Retinal pigment epithelial cell (primary cell): ENCODE results near the gene CLSTN2.

Source experiments
- DNase-seq: peaks from one replicate; pipeline ENCODE4 v3.0.0-alpha.2; 2010; ENCODE audit warnings: low read depth
- H3K4me3 ChIP-seq: 2 replicates; pipeline ENCODE4 v1.5.1; 2011; ENCODE audit warnings: mild to moderate bottlenecking, low read length, control low read depth, moderate library complexity
- CTCF ChIP-seq: conservative IDR thresholded peaks from 2 replicates; pipeline ENCODE4 v1.5.1; 2011; ENCODE audit warnings: low read depth, low read length, control low read depth, inconsistent platforms

Gene CLSTN2

DNA sequence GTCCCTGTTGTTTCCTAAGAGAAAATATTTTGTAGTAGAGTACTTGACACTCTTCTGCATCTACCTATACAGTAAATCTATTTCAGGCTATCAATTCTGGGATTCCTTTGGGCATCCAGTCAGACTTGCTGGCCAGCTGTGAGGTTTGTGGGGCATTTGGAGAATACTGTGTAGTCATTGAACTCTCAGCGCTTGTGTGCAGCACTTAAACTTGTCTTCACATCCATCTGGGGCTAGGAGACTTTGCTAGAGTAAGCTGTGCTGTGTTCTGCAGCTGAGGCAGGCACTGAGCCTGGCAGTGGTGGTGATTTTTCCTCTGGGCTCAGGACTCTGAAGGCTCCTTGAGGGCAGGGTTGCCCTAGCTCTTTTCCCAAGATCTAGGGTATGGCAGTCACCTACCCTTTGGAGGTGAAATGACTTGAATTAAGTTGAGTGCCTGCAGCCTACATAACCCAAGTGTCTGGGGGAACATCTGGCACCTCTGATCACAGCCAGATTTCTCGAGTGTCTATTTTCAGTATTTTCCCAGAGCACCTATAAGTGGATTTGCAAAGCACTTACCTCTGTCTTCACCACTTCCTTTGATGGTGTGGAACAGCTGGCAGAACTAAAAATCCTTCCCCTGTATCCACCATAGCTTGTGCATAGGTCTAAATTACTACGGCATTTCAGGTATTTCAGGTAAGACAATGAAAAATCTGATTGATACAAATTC is 19.3 kb downstream of the CLSTN2 start:
- TF ChIP-seq CTCF: no peak
- H3K4me3 ChIP-seq: no peak overlapping the region
- DNase-seq: no peak

- H3K4me3 ChIP-seq: no peak overlapping the region
- no peak for TF ChIP-seq CTCF
- no peak for DNase-seq
Measured at GRCh38 chr3:139957844-139958243, 22.9 kb downstream of the CLSTN2 start.

DNA sequence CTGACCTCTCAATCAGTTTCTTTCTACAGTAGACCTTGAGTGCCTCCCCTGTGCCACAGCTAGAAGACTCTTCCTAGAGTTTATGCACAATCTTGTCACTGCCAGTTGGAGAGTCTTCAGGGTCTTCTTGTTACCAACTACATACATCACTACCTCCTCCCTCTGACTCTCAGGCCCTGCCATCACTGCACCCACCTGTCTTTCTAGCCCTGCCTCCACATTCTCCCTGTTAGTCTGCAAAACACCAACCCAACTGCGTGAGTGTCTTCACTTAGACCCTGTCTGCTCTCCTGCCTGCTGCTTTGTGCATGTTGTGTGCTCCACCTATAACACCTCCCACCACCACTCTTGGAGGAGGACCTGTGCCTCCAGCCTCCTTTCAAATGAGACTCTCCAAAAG is 34.4 kb downstream of the CLSTN2 start:
- no peak overlapping the region for H3K4me3 ChIP-seq
- no peak for TF ChIP-seq CTCF
- no peak for DNase-seq

DNA sequence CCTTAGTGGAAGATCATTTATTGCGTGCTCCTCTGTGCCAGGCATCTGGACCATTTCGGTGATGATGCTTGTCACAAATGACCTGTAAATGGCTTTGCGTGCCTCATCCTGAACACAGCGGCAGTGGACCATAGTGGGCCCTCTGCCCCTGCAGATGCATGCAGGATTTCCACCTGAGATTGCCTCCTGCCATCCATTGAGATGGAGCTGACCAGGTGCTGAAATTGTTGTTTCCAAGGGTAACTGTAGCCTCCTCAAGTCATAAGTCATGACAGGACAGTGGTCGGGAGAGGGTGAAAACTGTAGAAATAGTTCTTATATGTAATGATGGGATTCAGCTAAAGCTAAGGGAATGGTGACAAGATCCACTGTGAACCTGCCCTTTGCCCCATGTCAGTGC is 35.5 kb downstream of the CLSTN2 start:
- no peak overlapping the region for H3K4me3 ChIP-seq
- TF ChIP-seq CTCF: no peak
- no peak for DNase-seq

GRCh38 chr3:139974809-139975425 is 39.9 kb downstream of the CLSTN2 start:
- TF ChIP-seq CTCF: no peak
- DNase-seq: no peak
- H3K4me3 ChIP-seq: no peak overlapping the region

- no peak overlapping the region for H3K4me3 ChIP-seq
- no peak for DNase-seq
- no peak for TF ChIP-seq CTCF
Measured at GRCh38 chr3:139975594-139976365, 40.8 kb downstream of the CLSTN2 start.

DNA sequence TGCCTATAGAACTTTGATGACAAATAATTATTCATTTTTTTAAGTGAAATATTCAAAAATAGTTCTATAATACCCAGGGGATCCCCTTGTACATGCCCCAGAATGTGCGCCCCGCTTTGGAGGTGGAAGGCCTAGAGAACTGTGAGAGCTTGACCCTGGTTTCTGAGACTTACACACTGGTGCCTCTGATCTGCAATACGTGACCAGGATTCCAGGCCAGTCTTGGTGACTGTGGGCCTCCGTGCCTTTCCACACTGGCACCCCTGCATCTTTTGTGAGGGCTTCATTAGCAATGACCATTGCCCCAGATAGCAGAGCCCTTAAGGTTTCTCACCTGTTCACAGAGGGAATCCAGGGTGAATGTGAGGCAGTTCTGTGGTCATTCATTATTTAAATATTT is 44.0 kb downstream of the CLSTN2 start:
- no peak for TF ChIP-seq CTCF
- H3K4me3 ChIP-seq: no peak overlapping the region
- no peak for DNase-seq
